Gastroesophageal sphincter (tissue), 3 donors: Measurements from ENCODE around the gene NEK6.
"Not testable (repeated sequence)": the region's sequence is repeated elsewhere in the genome, so short reads cannot be mapped to it uniquely, and the experiment has no call there.

Source experiments
- CTCF ChIP-seq, 4 experiments: fragments of 200-600 bp in 2 of 4; fragments of 450-650 bp in 2 of 4; sonication (generic) in 1 of 4; IDR thresholded peaks; one replicate each; pipeline ENCODE4 v1.5.1; 2017 to 2019; ENCODE audit warnings: antibody characterized with exemption in 4 of 4, mild to moderate bottlenecking in 2 of 4, moderate library complexity in 2 of 4
- EP300 ChIP-seq: sonication (generic); formaldehyde crosslinking; IDR thresholded peaks from one replicate; pipeline ENCODE4 v1.6.1; 2017; ENCODE audit warnings: antibody characterized with exemption, mild to moderate bottlenecking

- TF ChIP-seq EP300; CTCF (IDR thresholded peaks at IDR 0.05): not testable (repeated sequence)
Observed at GRCh38 chr9:124247393-124247792, 10.4 kb upstream of the NEK6 start.
